Left cardiac atrium (tissue), 4 donors: Measurements from ENCODE around the gene SLC20A1. TPM values are rescaled to one million over a fixed set of nuclear protein-coding genes. Genes with fewer than 3 reads are reported as not detected.

Source experiments
- ATAC-seq, 2 donors: fragments of 200-7000 bp; cut with Tn5 transposase; one replicate each; pipeline ENCODE4 v1.9.1; 2020; ENCODE audit warnings: mild to moderate bottlenecking in 2 of 2, moderate library complexity in 2 of 2
- DNase-seq: peaks from one replicate; pipeline ENCODE4 v3.0.0-alpha.2; 2020
- intact Hi-C, 2 donors: fragments of 100-400 bp; cut with DNase I; formaldehyde crosslinking; loops; one replicate each; pipeline versions ENCODE4 v1.14.1 to v1.15.1; 2022 to 2023
- total RNA-seq, 2 donors: library from RNA; stranded (reverse); fragmentation: NEBNext Ultra II Directional; extraction: Animal tissue kit (Norgen Biotek cat#: 25700); gene quantifications; one replicate each; pipeline ENCODE4 v1.2.1, GENCODE V29; 2021
- donor health status: DM: no; HTN: yes; CAD: no.
- donor health status: DM: no; HTN: yes; CAD: no; lungs with severe emphysema.
- donor health status: DM: yes; HTN: yes; CAD: no.
- donor health status: Dilated cardiomyopathy.

SLC20A1 gene
- total RNA-seq, 2 donors from 2014 or later = 15.1 to 38.1 TPM

DNA sequence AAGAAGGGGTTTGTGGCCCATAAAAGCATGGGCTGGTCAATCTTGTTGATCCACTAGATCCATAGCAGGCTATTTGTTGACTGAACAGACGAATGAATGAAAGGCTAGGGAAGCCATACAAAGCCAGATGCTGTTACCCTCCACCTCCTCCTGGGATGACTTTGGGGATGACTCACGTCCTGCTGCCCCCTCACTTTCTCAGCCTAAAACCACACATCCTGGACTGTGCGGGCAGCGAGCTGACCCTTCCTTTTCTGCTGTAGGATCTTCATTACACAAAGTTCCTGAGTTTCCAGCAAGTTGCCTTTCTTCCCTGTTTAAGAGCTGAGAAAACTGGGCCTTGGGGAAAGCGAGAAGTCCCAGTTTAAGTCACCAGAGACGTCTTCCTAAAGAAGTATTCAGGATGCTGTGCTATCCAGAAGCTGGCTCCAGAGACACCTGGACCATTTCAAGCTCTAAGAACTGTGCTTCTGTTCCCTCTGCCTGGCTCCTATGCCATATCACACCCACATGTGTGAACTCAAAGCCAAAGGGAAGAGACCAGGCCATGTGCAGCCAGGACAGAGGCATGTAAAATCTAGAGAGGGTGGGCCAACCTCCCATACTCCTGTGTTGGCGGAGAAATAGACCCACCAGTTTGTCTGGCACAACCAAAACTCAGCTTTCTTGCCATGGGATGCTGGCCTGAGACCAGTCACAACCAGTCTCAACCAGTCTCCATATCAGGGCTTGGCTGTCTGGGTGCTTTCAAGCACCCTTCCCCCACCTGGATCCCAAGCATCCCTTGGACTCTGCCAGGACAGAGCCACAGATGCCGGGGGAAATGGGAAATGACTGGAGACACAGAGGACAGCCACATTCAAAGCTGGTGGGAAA is 4.7 kb upstream of the SLC20A1 start:
- intact Hi-C loops = loop anchor here in 1 of 2 donors (5.0 kb wide), 1 partner anchor 86 kb away; no protein-coding TSS in a partner anchor
- DNase-seq = peak; percentile 46
- ATAC-seq = peak in 1 of 2 donors; percentile 22

DNA sequence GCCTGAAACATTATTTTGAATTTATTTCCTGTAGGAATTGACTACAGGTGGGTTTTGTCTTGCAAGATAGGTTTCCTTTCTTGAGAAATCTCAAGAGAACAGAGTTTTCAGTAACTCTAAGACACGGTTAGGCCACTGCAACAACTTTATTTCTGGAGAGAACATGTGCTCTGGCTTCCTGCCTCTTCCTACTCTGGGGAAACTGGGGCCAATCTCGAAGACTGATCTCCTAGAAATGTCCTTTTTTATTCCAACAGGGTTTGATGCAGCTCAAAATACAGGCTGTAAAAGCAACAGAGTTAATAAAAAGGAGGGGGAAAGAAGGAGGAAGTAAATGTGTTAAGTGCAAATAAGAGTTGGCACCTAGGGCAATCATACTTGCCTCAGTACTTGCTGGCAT is 4.0 kb upstream of the SLC20A1 start:
- ATAC-seq (no peak), DNase-seq (no peak)
- intact Hi-C loops = loop anchor here in 1 of 2 donors (5.0 kb wide), 1 partner anchor 86 kb away; no protein-coding TSS in a partner anchor

DNA sequence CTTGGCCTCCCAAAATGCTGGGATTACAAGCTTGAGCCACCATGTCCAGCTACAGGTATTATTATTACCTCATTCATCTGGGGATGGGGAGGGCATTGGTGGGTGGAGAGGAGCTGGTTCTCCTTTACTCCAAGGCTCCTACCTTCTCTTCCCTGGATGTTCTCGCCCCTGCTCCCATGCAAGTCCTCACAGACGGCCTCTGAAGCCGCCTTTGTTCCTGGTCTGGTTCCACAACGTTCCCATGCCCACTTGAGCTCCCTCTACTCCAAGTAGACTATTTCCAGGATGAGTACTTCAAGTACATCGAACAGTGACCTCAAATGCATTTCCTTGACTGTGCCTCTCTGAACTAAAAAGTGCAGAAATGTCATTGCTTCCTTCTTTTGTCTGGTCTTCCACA is 3.2 kb upstream of the SLC20A1 start:
- DNase-seq = no peak
- intact Hi-C loops = loop anchor here in 1 of 2 donors (5.0 kb wide), 1 partner anchor 85 kb away; no protein-coding TSS in a partner anchor
- no peak for ATAC-seq

DNA sequence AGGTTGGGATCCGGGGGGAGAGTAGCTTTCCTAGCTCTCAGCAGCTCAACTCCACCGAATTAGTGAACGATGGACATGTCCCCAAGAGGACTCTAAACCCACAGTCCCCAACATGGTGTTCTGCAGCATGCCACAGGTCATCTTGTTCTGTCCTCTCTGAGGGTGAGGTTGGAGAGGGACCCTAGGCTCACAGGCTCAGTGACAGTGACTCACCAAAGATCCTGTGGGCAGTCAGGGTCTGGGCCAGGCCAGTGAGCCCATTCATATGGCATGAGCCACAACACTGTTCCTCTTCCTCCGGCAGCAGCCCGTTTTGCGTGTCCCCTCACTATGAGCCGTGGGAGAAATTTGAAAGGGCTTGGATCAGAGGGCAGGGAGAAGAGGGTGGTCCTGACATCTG is 2.8 kb upstream of the SLC20A1 start:
- no peak for ATAC-seq
- intact Hi-C loops = loop anchor here in 1 of 2 donors (5.0 kb wide), 1 partner anchor 84 kb away; no protein-coding TSS in a partner anchor

DNA sequence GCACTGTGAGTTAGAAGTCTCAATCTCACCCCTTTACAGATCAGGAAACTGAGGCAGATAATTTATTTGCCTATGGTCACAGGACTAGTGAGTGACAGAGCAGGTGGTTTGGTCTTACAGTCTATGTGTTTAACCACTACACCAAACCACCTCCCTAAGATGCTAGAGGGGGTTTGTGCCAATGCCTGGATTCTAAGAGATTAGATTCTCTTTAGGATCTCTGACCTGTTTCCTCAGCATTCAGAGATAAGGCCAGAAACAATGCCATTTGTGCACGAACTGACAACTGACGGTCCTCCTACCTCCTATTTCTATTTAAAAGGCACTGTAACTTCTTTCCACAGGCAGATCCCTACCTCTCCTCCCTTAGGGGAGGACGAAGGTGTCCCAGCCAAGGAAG is 2.3 kb upstream of the SLC20A1 start:
- intact Hi-C loops = loop anchor here in 1 of 2 donors (5.0 kb wide), 1 partner anchor 84 kb away; no protein-coding TSS in a partner anchor
- DNase-seq (no peak), ATAC-seq (no peak)

More for the DNA sequence above, 2.8 kb upstream of the SLC20A1 start:
- DNase-seq = no peak

DNA sequence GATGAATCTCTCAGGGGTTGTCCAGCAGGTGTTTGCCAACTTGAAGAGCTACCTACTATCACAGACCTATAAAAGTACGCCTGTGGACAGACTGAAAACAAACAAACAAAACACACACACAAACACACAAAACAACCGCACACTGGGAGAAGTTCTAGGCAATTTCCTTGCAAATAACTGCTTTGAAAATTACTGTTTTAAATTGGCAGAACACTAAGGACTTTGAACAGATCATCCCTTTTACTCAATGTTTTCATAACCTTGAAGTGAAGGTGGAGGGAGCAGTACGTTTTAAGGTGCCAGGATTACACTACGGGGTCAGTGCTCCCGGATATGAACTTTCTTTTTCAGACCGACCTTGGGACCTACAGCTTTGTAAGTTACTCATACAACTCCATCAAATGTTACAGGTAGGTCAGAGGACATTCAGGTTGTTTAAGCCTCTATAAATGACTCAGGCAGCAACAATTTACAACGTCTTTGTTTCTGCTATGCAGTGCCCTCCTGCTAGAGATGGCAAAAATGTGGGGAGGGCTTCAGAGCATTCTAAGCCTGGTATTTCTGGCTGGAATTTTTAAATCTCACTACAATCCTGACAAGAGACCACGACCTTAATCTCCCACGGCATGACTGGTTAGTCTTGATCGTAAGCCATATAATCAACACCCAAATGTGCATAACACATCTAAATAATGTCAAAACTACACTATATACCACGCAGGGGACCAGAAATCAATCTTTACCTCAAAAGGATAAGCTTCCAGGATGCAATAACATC is 1.4 kb upstream of the SLC20A1 start:
- ATAC-seq (peak in 1 of 2 donors; percentile 1), DNase-seq (no peak)
- intact Hi-C loops = loop anchor here in 1 of 2 donors (5.0 kb wide), 1 partner anchor 83 kb away; no protein-coding TSS in a partner anchor

GRCh38 chr2:112644933-112645309 is 818 bp upstream of the SLC20A1 start:
- DNase-seq (no peak), ATAC-seq (no peak)
- intact Hi-C loops = loop anchor here in 1 of 2 donors (5.0 kb wide), 2 partner anchors 82 to 163 kb away; partner anchors contain the start of gene TTL

DNA sequence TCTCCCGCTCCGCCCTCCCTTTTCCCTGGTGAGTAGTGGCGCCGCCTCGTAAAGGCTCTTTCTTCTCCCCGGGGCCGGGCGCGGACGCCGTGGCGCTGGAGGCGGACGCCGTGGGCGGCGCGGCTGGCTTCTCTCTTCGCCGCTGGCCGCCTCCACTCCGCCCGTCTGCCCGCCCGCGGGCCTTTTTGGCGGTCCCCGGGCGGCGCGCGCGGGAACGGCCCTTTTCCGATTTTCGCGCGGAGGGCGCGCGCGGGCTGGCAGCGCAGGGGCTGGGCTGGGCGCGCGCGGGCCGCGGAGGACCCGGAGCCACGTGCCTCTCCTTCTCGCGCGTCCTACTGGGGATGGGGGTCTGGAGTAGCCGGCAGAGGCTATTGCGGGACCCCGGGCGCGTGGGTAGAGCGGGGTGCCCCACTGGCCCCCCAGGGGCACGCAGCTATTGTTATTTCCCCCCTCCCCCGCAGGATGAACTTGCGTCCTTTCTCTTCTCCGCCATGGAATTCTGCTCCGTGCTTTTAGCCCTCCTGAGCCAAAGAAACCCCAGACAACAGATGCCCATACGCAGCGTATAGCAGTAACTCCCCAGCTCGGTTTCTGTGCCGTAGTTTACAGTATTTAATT is 472 bp downstream of the SLC20A1 start:
- peak; percentile 45 to 54 for ATAC-seq
- intact Hi-C loops = loop anchor here in 1 of 2 donors (5.0 kb wide), 1 partner anchor 164 kb away; the partner anchor contains the start of gene TTL
- peak; percentile 67 for DNase-seq

- ATAC-seq = no peak
- intact Hi-C loops = loop anchor here in 1 of 2 donors (5.0 kb wide), 1 partner anchor 165 kb away; the partner anchor contains the start of gene TTL
- DNase-seq = no peak
These were observed 1.3 kb downstream of the SLC20A1 start for GRCh38 chr2:112646791-112647689.

DNA sequence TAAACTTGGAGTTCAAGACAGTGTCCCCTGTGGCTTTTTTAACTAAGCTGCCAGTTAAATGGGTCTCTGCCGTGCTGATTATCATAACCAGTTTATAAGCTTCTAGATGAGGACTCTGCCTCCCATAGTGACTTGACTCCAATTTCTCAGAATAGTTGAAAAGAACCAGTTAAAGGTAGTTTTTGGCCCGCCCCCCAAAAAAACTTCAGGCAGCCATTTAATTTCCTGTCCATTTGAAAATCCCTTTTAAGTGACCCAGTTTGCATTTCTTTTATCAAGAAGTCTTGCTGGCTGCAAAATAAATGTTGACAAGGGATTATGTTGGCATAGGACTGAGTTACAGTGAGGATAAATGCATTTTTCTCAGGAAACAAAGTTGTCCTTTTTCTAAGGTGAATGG is 2.3 kb downstream of the SLC20A1 start:
- ATAC-seq = no peak
- intact Hi-C loops = loop anchor here in 1 of 2 donors (5.0 kb wide), 1 partner anchor 166 kb away; the partner anchor contains the start of gene TTL
- no peak for DNase-seq

- DNase-seq = no peak
- ATAC-seq = no peak
- intact Hi-C loops = no loop called here
These were observed 10.9 kb downstream of the SLC20A1 start for GRCh38 chr2:112656679-112657078.

GRCh38 chr2:112658301-112658700 is 12.6 kb downstream of the SLC20A1 start:
- intact Hi-C loops = no loop called here

DNA sequence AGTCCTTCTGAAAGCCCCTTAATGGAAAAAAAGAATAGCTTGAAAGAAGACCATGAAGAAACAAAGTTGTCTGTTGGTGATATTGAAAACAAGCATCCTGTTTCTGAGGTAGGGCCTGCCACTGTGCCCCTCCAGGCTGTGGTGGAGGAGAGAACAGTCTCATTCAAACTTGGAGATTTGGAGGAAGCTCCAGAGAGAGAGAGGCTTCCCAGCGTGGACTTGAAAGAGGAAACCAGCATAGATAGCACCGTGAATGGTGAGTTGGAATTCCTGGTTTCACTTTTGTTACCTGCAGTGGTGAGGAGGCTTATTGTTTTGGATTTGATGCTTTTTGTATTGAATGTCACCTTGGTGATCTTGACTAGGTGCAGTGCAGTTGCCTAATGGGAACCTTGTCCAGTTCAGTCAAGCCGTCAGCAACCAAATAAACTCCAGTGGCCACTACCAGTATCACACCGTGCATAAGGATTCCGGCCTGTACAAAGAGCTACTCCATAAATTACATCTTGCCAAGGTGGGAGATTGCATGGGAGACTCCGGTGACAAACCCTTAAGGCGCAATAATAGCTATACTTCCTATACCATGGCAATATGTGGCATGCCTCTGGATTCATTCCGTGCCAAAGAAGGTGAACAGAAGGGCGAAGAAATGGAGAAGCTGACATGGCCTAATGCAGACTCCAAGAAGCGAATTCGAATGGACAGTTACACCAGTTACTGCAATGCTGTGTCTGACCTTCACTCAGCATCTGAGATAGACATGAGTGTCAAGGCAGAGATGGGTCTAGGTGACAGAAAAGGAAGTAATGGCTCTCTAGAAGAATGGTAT is 13.3 kb downstream of the SLC20A1 start:
- intact Hi-C loops = no loop called here
- ATAC-seq = no peak
- DNase-seq = no peak

More at GRCh38 chr2:112658301-112658700, 12.6 kb downstream of the SLC20A1 start:
- ATAC-seq (no peak), DNase-seq (no peak)

DNA sequence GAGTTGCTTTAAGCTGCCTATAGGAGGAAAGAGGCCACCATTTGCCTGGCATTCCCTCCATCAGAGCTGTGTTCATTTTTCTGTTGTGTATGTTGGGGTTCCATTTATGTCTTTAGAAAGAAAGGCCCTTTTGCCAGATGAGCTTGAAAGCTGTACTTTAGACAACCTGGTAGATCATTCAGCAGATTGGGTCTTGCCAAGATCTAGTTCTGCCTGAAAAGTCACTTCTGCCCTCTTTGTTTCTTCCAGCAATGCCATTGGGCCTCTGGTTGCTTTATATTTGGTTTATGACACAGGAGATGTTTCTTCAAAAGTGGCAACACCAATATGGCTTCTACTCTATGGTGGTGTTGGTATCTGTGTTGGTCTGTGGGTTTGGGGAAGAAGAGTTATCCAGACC is 14.4 kb downstream of the SLC20A1 start:
- intact Hi-C loops = no loop called here
- ATAC-seq (no peak), DNase-seq (no peak)

GRCh38 chr2:112661656-112662305 is 16.0 kb downstream of the SLC20A1 start:
- intact Hi-C loops = no loop called here
- ATAC-seq (no peak), DNase-seq (no peak)

DNA sequence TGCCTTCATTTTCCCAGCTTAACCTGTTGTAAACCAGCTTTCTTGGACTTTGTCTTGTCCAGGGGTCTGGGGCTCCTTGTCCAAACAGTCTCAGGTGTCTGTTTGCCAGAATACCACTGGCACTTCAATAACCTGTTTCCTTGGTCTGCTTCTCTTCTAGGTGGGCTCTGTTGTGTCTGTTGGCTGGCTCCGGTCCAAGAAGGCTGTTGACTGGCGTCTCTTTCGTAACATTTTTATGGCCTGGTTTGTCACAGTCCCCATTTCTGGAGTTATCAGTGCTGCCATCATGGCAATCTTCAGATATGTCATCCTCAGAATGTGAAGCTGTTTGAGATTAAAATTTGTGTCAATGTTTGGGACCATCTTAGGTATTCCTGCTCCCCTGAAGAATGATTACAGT is 17.0 kb downstream of the SLC20A1 start:
- intact Hi-C loops = no loop called here
- no peak for ATAC-seq
- DNase-seq = no peak

DNA sequence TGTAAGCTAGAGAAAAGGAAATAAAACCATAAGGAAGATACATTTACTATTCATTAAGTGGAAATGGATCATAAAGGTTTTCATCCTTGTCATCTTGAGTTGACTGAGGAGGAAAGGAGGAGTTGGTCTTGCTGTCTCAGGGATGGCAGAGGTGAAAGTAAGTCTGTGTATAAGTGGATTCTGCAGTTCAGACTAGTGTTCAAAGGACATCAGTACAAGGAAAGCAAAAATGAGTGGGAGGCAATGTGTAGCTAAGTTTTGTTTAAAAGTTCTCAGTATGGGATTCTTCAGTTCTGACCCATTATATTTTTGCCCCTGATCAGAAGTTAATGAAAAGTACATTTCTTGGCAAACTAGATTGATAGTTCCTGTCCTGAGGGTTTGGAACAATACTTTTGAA is 18.9 kb downstream of the SLC20A1 start:
- intact Hi-C loops = no loop called here
- DNase-seq (no peak), ATAC-seq (no peak)
